Measurements from ENCODE around the gene CDK12. TPM values are rescaled to one million over a fixed set of nuclear protein-coding genes. Genes with fewer than 3 reads are reported as not detected.

The CDK12 gene
- total and polyA plus RNA-seq, 8 donors, result 9.3 to 30.7 (median 15.2) TPM

DNA sequence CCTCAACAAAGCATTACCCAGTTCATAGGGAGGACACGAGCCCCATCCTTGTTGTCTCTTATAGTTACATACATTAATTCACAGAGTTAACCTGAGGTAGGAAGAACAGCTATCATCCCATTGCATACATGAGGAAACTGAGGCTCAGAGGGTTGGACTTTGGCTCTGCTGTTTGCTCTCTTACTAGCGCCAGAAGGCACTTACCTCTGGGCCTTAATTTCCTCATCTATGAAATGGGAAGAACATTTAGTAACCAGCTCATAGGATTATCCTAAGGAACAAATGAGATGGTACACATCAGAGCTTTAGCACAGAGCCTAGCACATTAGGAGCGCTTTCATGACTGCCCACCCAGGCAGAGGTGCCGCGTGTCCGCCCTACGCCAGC, 118.8 kb downstream of the CDK12 start:
- no peaks in the 10 kb centered on the region for H3K4me1 ChIP-seq
- no peaks in the 10 kb centered on the region for H3K27me3 ChIP-seq
- intact Hi-C loops (cut with DNase I), result no loop called here
- DNase-seq (no peak), ATAC-seq (no peak), FAIRE-seq (no peak)
- no peaks in the 10 kb centered on the region for H3K36me3 ChIP-seq
- WGBS, 2 donors, result 84 to 87% methylated on average over 7 of the region's 7 CpGs
- no peak overlapping the region for H3K27ac ChIP-seq
- no peaks in the 10 kb centered on the region for H3K9me3 ChIP-seq
- no peak overlapping the region for H3K4me3 ChIP-seq
- no peak for TF ChIP-seq CTCF (IDR thresholded peaks at IDR 0.05)

DNA sequence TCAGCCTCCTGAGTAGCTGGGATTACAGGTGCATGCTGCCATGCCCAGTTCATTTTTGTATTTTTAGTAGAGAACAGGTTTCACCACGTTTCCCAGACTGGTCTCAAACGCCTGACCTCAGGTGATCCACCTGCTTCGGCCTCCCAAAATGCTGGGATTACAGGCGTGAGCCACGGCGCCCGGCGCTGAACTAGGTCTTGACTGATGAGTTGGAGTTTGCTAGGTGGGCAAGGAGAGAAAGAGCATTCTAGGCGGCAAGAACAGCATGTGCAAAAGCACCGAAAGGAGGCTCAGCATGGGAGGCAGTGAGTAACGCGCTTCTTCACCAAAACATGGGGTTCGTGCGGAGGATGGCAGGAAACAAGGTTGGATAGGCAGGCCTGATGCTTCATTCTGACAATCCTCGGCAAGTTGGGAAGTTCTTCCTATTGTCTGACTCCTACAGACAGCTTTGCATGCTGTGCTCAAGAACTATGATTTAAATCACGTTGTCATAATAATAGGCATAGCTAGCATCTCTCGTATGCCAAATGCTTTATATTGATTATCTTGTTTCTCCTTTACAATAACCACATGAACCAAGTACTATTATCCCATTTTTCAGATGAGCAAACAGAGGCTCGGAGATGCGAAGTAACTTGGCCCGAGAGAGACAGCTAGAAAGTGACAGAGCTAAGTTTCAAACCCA, 119.9 kb downstream of the CDK12 start:
- no peaks in the 10 kb centered on the region for H3K4me1 ChIP-seq
- no peaks in the 10 kb centered on the region for H3K27me3 ChIP-seq
- no peaks in the 10 kb centered on the region for H3K36me3 ChIP-seq
- FAIRE-seq (no peak), DNase-seq (no peak), ATAC-seq (no peak)
- intact Hi-C loops (cut with DNase I), result no loop called here
- no peak overlapping the region for H3K27ac ChIP-seq
- no peak for TF ChIP-seq CTCF (IDR thresholded peaks at IDR 0.05)
- H3K9me3 ChIP-seq, result no peaks in the 10 kb centered on the region
- no peak overlapping the region for H3K4me3 ChIP-seq
- WGBS, 2 donors, result 83 to 89% methylated on average over 20 of the region's 20 CpGs

GRCh38 chr17:39581759-39582085, 120.4 kb downstream of the CDK12 start:
- TF ChIP-seq CTCF (IDR thresholded peaks at IDR 0.05), result no peak
- Histone ChIP-seq H3K4me3 (no peak overlapping the region), H3K36me3 (no peaks in the 10 kb centered on the region), H3K27ac (no peak overlapping the region), H3K27me3 (no peaks in the 10 kb centered on the region), H3K4me1 (no peaks in the 10 kb centered on the region), H3K9me3 (no peaks in the 10 kb centered on the region)
- whole genome bisulfite sequencing, 2 donors, result 87 to 90% methylated on average over 4 of the region's 4 CpGs
- DNase-seq, result no peak
- ATAC-seq, result no peak
- intact Hi-C loops (cut with DNase I), result no loop called here
- FAIRE-seq, result no peak

- 28 to 55% methylated on average over 2 of the region's 2 CpGs for WGBS, 2 donors
- FAIRE-seq, result no peak
- Histone ChIP-seq H3K27ac (no peak overlapping the region), H3K9me3 (no peaks in the 10 kb centered on the region), H3K36me3 (no peaks in the 10 kb centered on the region), H3K27me3 (no peaks in the 10 kb centered on the region), H3K4me3 (no peak overlapping the region), H3K4me1 (no peaks in the 10 kb centered on the region)
- no peak for TF ChIP-seq CTCF (IDR thresholded peaks at IDR 0.05)
- ATAC-seq, result no peak
- intact Hi-C loops (cut with DNase I), result no loop called here
- DNase-seq, result no peak
Measured at GRCh38 chr17:39582658-39583057, 121.4 kb downstream of the CDK12 start.

Other genes starting within 250 kb of the CDK12 start
- gene STAC2, start 235.5 kb upstream of the CDK12 start, total RNA-seq, result under 1 TPM in 3 of 6 donors, not detected in 3; 0.08 to 0.12 (median 0.09) TPM
- under 1 TPM; 0.07 to 0.11 TPM for gene STAC2, start 235.5 kb upstream of the CDK12 start, polyA plus RNA-seq
- 10 to 100 TPM in 1 of 6 donors, 1 to 10 TPM in 5; 5.3 to 15.5 (median 7.7) TPM for gene FBXL20, start 59.9 kb upstream of the CDK12 start, total RNA-seq
- gene FBXL20, start 59.9 kb upstream of the CDK12 start, polyA plus RNA-seq, result 1 to 10 TPM; 2.5 to 2.9 TPM
- gene MED1, start 10.2 kb upstream of the CDK12 start, total RNA-seq, result 10 to 100 TPM in 4 of 6 donors, 1 to 10 TPM in 2; 7.1 to 16.8 (median 12.5) TPM
- 1 to 10 TPM; 4.0 to 6.0 TPM for gene MED1, start 10.2 kb upstream of the CDK12 start, polyA plus RNA-seq
- not detected for gene NEUROD2, start 146.4 kb downstream of the CDK12 start, total RNA-seq
- under 1 TPM in 1 of 2 donors, not detected in 1; 0.04 TPM for gene NEUROD2, start 146.4 kb downstream of the CDK12 start, polyA plus RNA-seq
- gene PPP1R1B, start 165.5 kb downstream of the CDK12 start, total RNA-seq, result 10 to 100 TPM; 42.8 to 74.3 (median 62.8) TPM
- gene PPP1R1B, start 165.5 kb downstream of the CDK12 start, polyA plus RNA-seq, result 100 to 1,000 TPM in 1 of 2 donors, 10 to 100 TPM in 1; 99.1 to 201 TPM
- gene STARD3, start 175.7 kb downstream of the CDK12 start, total RNA-seq, result 10 to 100 TPM; 24.4 to 35.7 (median 27.2) TPM
- gene STARD3, start 175.7 kb downstream of the CDK12 start, polyA plus RNA-seq, result 10 to 100 TPM; 64.5 to 73.8 TPM
- gene TCAP, start 203.9 kb downstream of the CDK12 start, total RNA-seq, result 1 to 10 TPM in 1 of 6 donors, under 1 TPM in 5; 0.13 to 2.0 (median 0.30) TPM
- gene TCAP, start 203.9 kb downstream of the CDK12 start, polyA plus RNA-seq, result 1 to 10 TPM; 1.1 to 3.0 TPM
- gene PNMT, start 207.0 kb downstream of the CDK12 start, total RNA-seq, result under 1 TPM in 3 of 6 donors, not detected in 3; 0.16 to 0.64 (median 0.23) TPM
- 10 to 100 TPM in 1 of 2 donors, 1 to 10 TPM in 1; 3.0 to 11.7 TPM for gene PNMT, start 207.0 kb downstream of the CDK12 start, polyA plus RNA-seq
- 10 to 100 TPM; 19.4 to 33.4 (median 23.1) TPM for gene PGAP3, start 226.6 kb downstream of the CDK12 start, total RNA-seq
- 10 to 100 TPM; 34.7 to 46.3 TPM for gene PGAP3, start 226.6 kb downstream of the CDK12 start, polyA plus RNA-seq
- 10 to 100 TPM; 38.7 to 78.9 (median 45.0) TPM for gene ERBB2, start 238.6 kb downstream of the CDK12 start, total RNA-seq
- gene ERBB2, start 238.6 kb downstream of the CDK12 start, polyA plus RNA-seq, result 10 to 100 TPM; 37.2 to 44.3 TPM

Measured in pancreas (tissue), 10 donors.